HFF-Myc (cell line): ENCODE results near the gene AMBN.

Experiments
- DNase-seq: peaks from one replicate; pipeline ENCODE4 v3.0.0-alpha.2; 2011; ENCODE audit warnings: low read depth; ENCODE audit errors: extremely low read depth
- H3K4me3 ChIP-seq: replicated peaks from 2 replicates; pipeline ENCODE4 v1.5.1; 2011; ENCODE audit warnings: low read depth, mild to moderate bottlenecking, control low read depth, low read length
- TF ChIP-seq, protein P1 (sequence below): IDR thresholded peaks from 2 replicates; pipeline ENCODE4 v1.5.1; 2012; ENCODE audit warnings: mild to moderate bottlenecking, low read depth, low read length, control low read depth; ENCODE audit errors: missing control alignments

AMBN gene

DNA sequence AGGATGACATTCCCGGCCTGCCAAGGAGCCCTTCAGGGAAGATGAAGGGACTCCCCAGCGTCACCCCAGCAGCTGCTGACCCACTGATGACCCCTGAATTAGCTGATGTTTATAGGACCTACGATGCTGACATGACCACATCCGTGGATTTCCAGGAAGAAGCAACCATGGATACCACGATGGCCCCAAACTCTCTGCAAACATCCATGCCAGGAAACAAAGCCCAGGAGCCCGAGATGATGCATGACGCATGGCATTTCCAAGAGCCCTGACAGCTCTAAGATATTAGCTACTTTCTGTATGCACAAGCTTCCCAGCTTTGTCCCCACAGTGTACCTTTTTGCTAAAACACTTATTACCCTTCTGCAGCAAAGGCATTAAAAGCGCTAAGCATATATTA is 14.4 kb downstream of the AMBN start:
- DNase-seq: no peak
- TF ChIP-seq, protein P1, sequence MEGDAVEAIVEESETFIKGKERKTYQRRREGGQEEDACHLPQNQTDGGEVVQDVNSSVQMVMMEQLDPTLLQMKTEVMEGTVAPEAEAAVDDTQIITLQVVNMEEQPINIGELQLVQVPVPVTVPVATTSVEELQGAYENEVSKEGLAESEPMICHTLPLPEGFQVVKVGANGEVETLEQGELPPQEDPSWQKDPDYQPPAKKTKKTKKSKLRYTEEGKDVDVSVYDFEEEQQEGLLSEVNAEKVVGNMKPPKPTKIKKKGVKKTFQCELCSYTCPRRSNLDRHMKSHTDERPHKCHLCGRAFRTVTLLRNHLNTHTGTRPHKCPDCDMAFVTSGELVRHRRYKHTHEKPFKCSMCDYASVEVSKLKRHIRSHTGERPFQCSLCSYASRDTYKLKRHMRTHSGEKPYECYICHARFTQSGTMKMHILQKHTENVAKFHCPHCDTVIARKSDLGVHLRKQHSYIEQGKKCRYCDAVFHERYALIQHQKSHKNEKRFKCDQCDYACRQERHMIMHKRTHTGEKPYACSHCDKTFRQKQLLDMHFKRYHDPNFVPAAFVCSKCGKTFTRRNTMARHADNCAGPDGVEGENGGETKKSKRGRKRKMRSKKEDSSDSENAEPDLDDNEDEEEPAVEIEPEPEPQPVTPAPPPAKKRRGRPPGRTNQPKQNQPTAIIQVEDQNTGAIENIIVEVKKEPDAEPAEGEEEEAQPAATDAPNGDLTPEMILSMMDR: no peak

DNA sequence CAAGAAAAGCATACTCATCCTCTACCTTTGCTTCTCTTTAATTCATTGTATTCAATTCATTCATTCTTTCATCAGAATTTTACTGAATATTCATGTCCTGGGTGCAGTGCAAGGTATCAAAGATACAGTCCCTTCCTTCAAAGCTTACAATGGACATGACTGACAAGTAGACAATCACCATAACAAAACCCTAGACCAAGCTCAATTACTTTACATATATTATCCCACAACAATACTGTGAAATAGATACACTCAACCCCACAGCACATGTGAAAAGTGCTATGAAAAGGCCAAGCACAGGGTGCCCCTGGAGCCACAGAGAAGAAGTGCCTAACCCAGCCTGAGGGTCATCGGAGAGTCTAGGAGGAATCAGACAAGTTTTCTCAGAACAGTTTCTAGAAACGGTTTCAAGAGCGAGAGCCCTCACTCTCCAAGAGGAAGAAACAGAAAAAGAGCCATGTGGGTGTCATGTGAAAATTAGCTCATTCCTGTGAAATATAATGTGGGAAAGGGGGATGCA is 15.3 kb downstream of the AMBN start:
- TF ChIP-seq, protein P1: no peak

More for the DNA sequence above, 14.4 kb downstream of the AMBN start:
- no peak overlapping the region for H3K4me3 ChIP-seq

GRCh38 chr4:70608324-70608723 is 16.3 kb downstream of the AMBN start:
- TF ChIP-seq, protein P1: no peak
- no peak overlapping the region for H3K4me3 ChIP-seq
- no peak for DNase-seq

More for the DNA sequence above, 15.3 kb downstream of the AMBN start:
- no peak for DNase-seq
- no peak overlapping the region for H3K4me3 ChIP-seq

- no peak overlapping the region for H3K4me3 ChIP-seq
- TF ChIP-seq, protein P1: no peak
- DNase-seq: no peak
These were observed 21.5 kb downstream of the AMBN start for GRCh38 chr4:70613306-70614183.

DNA sequence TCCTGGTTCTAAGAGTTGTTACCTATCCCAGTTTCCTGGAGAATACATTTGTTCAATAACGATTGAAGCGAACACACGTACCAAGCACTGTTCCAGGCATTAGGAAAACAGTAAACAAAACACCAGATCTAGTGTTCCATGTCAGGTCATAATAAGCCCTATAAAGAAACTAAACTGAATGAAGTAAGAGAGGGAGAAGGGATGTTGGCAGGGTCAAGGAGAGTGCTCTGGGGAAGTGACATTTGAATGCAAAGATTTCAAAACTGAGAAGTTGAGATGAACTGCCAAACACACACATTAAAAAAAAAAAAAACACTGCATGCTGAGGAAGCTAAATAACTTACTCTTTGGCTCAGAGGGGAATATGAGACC is 22.1 kb downstream of the AMBN start:
- H3K4me3 ChIP-seq: no peak overlapping the region
- TF ChIP-seq, protein P1: no peak
- no peak for DNase-seq

DNA sequence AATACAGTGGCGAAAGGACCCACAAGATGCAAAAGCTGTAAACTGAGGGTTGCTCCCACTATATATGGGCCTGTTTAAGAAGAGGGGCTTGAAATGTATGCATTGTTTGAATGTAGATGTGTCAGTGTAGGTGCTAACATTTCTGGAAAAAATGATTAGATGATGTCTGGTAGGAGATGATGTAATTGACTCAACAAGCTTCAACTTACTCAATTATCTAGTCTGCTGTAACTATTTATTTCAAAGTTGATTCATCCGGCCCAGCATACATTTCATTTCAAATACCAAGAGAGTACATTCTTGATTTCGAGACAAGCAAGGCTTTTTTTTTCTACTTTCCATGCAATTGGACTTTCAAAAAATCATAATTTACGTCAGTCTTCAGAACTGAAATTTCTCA is 27.2 kb downstream of the AMBN start:
- TF ChIP-seq, protein P1: no peak
- DNase-seq: no peak
- H3K4me3 ChIP-seq: no peak overlapping the region
